H9 (cell line): ENCODE data around the gene RNLS. TPM values are rescaled to one million over a fixed set of nuclear protein-coding genes. Genes with fewer than 3 reads are reported as not detected.

ENCODE experiments used
- DNase-seq: peaks from one replicate; pipeline ENCODE4 v3.0.0-alpha.2; 2017
- H2AFZ ChIP-seq: one replicate; pipeline ENCODE4 v1.6.1; 2013; ENCODE audit warnings: mild to moderate bottlenecking, low read length, control low read depth, moderate library complexity
- H2AK5ac ChIP-seq: 2 replicates; pipeline ENCODE4 v1.6.1; 2013; ENCODE audit warnings: low read length, control low read depth, mixed read lengths; ENCODE audit not compliant: insufficient read length
- H2BK120ac ChIP-seq: one replicate; pipeline ENCODE4 v1.6.1; 2013; ENCODE audit warnings: low read depth, mild to moderate bottlenecking, low read length, control low read depth, inconsistent platforms; ENCODE audit not compliant: poor library complexity, severe bottlenecking
- H2BK12ac ChIP-seq: 2 replicates; pipeline ENCODE4 v1.6.1; 2013; ENCODE audit warnings: low read length, control low read depth, mixed read lengths, low read depth; ENCODE audit not compliant: insufficient read length
- H2BK15ac ChIP-seq: 2 replicates; pipeline ENCODE4 v1.6.1; 2013; ENCODE audit warnings: low read depth, low read length, control low read depth
- H2BK20ac ChIP-seq: one replicate; pipeline ENCODE4 v1.6.1; 2013; ENCODE audit warnings: low read depth, mild to moderate bottlenecking, low read length, control low read depth, inconsistent platforms; ENCODE audit not compliant: poor library complexity, severe bottlenecking
- H2BK5ac ChIP-seq: 2 replicates; pipeline ENCODE4 v1.6.1; 2013; ENCODE audit warnings: low read length, control low read depth, mixed read lengths; ENCODE audit not compliant: insufficient read length
- H3K14ac ChIP-seq: 2 replicates; pipeline ENCODE4 v1.6.1; 2013; ENCODE audit warnings: low read length, control low read depth; ENCODE audit not compliant: insufficient read depth
- H3K18ac ChIP-seq: 2 replicates; pipeline ENCODE4 v1.6.1; 2013; ENCODE audit warnings: low read depth, mild to moderate bottlenecking, mixed read lengths, low read length, control low read depth; ENCODE audit not compliant: insufficient read length
- H3K23ac ChIP-seq: 2 replicates; pipeline ENCODE4 v1.6.1; 2013; ENCODE audit warnings: low read length, control low read depth, mixed read lengths, low read depth; ENCODE audit not compliant: insufficient read length
- H3K23me2 ChIP-seq: 2 replicates; pipeline ENCODE4 v1.6.1; 2013; ENCODE audit warnings: low read depth, mild to moderate bottlenecking, mixed read lengths, low read length, control low read depth; ENCODE audit not compliant: insufficient read length, poor library complexity, severe bottlenecking
- H3K27ac ChIP-seq: 2 replicates; pipeline ENCODE4 v1.5.1; 2013; ENCODE audit warnings: low read length, control low read depth, mixed read lengths, low read depth; ENCODE audit not compliant: insufficient read length
- H3K27me3 ChIP-seq: 2 replicates; pipeline ENCODE4 v1.6.1; 2013; ENCODE audit warnings: low read length, control low read depth, inconsistent platforms; ENCODE audit not compliant: insufficient read depth
- H3K4ac ChIP-seq: 2 replicates; pipeline ENCODE4 v1.6.1; 2013; ENCODE audit warnings: low read depth, mild to moderate bottlenecking, control low read depth, inconsistent platforms, low read length, moderate library complexity
- H3K4me1 ChIP-seq: 2 replicates; pipeline ENCODE4 v1.6.1; 2013; ENCODE audit warnings: low read length, control low read depth, inconsistent platforms; ENCODE audit not compliant: insufficient read depth
- H3K4me2 ChIP-seq: 2 replicates; pipeline ENCODE4 v1.6.1; 2013; ENCODE audit warnings: low read length, control low read depth, mixed read lengths; ENCODE audit not compliant: insufficient read length, insufficient read depth
- H3K56ac ChIP-seq: 2 replicates; pipeline ENCODE4 v1.6.1; 2013; ENCODE audit warnings: low read depth, mild to moderate bottlenecking, mixed read lengths, low read length, control low read depth; ENCODE audit not compliant: insufficient read length
- H3K79me1 ChIP-seq: 2 replicates; pipeline ENCODE4 v1.6.1; 2013; ENCODE audit warnings: low read depth, mild to moderate bottlenecking, moderate library complexity, low read length, control low read depth, inconsistent platforms; ENCODE audit not compliant: insufficient read depth, poor library complexity, severe bottlenecking
- H3K79me2 ChIP-seq: 2 replicates; pipeline ENCODE4 v1.6.1; 2013; ENCODE audit warnings: low read length, control low read depth, inconsistent platforms; ENCODE audit not compliant: insufficient read depth
- H3K9ac ChIP-seq: 2 replicates; pipeline ENCODE4 v1.6.1; 2013; ENCODE audit warnings: low read length, control low read depth, mixed read lengths; ENCODE audit not compliant: insufficient read length; ENCODE audit errors: extremely low read depth
- H3K9me3 ChIP-seq: one replicate; pipeline ENCODE4 v1.6.1; 2013; ENCODE audit warnings: low read depth, low read length, inconsistent platforms; ENCODE audit not compliant: control insufficient read depth
- H3T11ph ChIP-seq: one replicate; pipeline ENCODE4 v1.6.1; 2013; ENCODE audit warnings: mild to moderate bottlenecking, low read length, control low read depth, inconsistent platforms
- H4K20me1 ChIP-seq: one replicate; pipeline ENCODE4 v1.6.1; 2013; ENCODE audit not compliant: control insufficient read depth, insufficient read length, insufficient read depth
- H4K5ac ChIP-seq: 2 replicates; pipeline ENCODE4 v1.6.1; 2013; ENCODE audit warnings: low read depth, mild to moderate bottlenecking, mixed read lengths, low read length, control low read depth; ENCODE audit not compliant: insufficient read length
- H4K8ac ChIP-seq: replicated peaks from 2 replicates; pipeline ENCODE4 v1.6.1; 2013; ENCODE audit warnings: low read length, control low read depth, mixed read lengths, low read depth; ENCODE audit not compliant: insufficient read length
- H4K91ac ChIP-seq: 2 replicates; pipeline ENCODE4 v1.6.1; 2013; ENCODE audit warnings: low read depth, mild to moderate bottlenecking, moderate library complexity, mixed read lengths, low read length, control low read depth; ENCODE audit not compliant: insufficient read length
- H3K27ac Mint-ChIP-seq, 3 experiments: 2 replicates in 2 of 3; 3 replicates in 1 of 3; pipeline ENCODE4 v1.8.0; 2020 to 2021; ENCODE audit warnings: mixed read lengths in 3 of 3, mild to moderate bottlenecking in 1 of 3, moderate library complexity in 1 of 3
- H3K27me3 Mint-ChIP-seq: 2 replicates; pipeline ENCODE4 v1.8.0; 2021; ENCODE audit warnings: low read depth, mild to moderate bottlenecking, moderate library complexity, mixed read lengths
- H3K36me3 Mint-ChIP-seq, 3 experiments: 2 replicates in 2 of 3; 3 replicates in 1 of 3; pipeline ENCODE4 v1.8.0; 2020 to 2021; ENCODE audit warnings: low read depth in 3 of 3, mixed read lengths in 3 of 3; ENCODE audit not compliant: insufficient read depth in 1 of 3
- H3K4me1 Mint-ChIP-seq, 2 experiments: 2 replicates each; pipeline ENCODE4 v1.8.0; 2020; ENCODE audit warnings: mixed read lengths in 2 of 2
- H3K4me3 Mint-ChIP-seq, 2 experiments: 2 replicates in 1 of 2; 3 replicates in 1 of 2; pipeline ENCODE4 v1.8.0; 2020 to 2021; ENCODE audit warnings: mild to moderate bottlenecking in 2 of 2, mixed read lengths in 2 of 2, moderate library complexity in 1 of 2
- H3K9me3 Mint-ChIP-seq, 2 experiments: 2 replicates in 1 of 2; 3 replicates in 1 of 2; pipeline ENCODE4 v1.8.0; 2020; ENCODE audit warnings: mild to moderate bottlenecking in 2 of 2, mixed read lengths in 2 of 2, moderate library complexity in 1 of 2
- WGBS: extraction: QIAGEN DNeasy Blood & Tissue Kit; methylation state at CpG from one replicate; pipeline ENCODE4 v1.1.7; 2013; ENCODE audit warnings: missing lambda C conversion rate, low lambda C conversion rate, mixed read lengths; ENCODE audit not compliant: insufficient read length; ENCODE audit errors: extremely low coverage; 5-methylcytosine and 5-hydroxymethylcytosine counted together
- total RNA-seq: library from RNA; stranded (reverse); gene quantifications from 2 replicates; pipeline ENCODE4 v1.2.1, GENCODE V29; 2021
- TF ChIP-seq, protein P1 (sequence below): fragments of 200-600 bp; sonication (generic); conservative IDR thresholded peaks from 3 replicates; pipeline ENCODE4 v1.8.0; 2021; ENCODE audit warnings: antibody characterized with exemption, mild to moderate bottlenecking

Gene RNLS
- total RNA-seq, 1 experiment from 2014 or later = 7.5 TPM

DNA sequence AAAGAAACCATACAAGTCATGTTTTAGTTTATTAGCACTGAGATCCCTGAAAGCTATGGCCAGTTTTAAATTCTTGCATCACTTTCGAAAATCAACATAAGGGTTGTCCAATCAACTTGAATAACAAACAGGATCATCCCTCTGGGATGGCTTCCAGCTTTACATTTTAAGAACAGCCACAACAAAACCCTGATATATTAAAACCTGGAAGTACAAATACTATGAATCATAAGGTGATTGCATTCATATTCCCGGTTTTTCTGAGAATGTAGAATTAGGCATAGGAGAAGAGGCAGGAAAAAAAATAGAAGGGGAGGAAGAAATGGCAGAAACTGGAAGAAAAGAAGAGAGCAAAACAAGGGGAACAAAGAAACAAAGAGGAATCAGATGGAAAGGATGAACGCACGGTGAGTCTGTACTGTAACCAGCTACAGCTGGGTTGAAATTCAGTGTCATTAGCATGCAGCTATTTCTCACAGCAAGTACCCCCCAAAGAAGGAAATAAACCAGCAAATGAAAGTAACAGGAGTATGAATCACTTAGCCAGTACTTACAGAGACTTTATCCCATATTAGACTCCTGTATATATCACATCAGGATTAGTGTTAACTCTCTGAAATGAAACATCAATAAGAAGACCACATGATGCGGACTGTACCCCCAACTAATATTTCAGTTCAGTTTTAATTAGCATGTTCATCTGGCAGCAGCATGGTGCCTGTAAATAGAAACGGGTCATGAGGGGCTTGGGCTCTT, 301.3 kb downstream of the RNLS start:
- Histone ChIP-seq H2AFZ (no peak overlapping the region), H3K27ac (no peak overlapping the region)

More for the DNA sequence above, 301.3 kb downstream of the RNLS start:
- no peak overlapping the region for H3K56ac ChIP-seq
- no peak overlapping the region for H4K5ac ChIP-seq
- H2BK12ac ChIP-seq = no peak overlapping the region
- H3K4me1 ChIP-seq = no peaks in the 10 kb centered on the region; the same call in 1 of the 2 replicates
- H4K91ac ChIP-seq = no peak overlapping the region
- H3K18ac ChIP-seq = no peak overlapping the region
- H3K79me2 ChIP-seq = no peaks in the 10 kb centered on the region
- no peaks in the 10 kb centered on the region for H3K79me1 ChIP-seq
- H2BK120ac ChIP-seq = no peak overlapping the region
- H3K9me3 Mint-ChIP-seq = no peaks in the 10 kb centered on the region
- no peak overlapping the region for H3K4me2 ChIP-seq
- no peaks in the 10 kb centered on the region for H3K23me2 ChIP-seq
- H4K8ac ChIP-seq = no peak overlapping the region
- TF ChIP-seq, protein P1, sequence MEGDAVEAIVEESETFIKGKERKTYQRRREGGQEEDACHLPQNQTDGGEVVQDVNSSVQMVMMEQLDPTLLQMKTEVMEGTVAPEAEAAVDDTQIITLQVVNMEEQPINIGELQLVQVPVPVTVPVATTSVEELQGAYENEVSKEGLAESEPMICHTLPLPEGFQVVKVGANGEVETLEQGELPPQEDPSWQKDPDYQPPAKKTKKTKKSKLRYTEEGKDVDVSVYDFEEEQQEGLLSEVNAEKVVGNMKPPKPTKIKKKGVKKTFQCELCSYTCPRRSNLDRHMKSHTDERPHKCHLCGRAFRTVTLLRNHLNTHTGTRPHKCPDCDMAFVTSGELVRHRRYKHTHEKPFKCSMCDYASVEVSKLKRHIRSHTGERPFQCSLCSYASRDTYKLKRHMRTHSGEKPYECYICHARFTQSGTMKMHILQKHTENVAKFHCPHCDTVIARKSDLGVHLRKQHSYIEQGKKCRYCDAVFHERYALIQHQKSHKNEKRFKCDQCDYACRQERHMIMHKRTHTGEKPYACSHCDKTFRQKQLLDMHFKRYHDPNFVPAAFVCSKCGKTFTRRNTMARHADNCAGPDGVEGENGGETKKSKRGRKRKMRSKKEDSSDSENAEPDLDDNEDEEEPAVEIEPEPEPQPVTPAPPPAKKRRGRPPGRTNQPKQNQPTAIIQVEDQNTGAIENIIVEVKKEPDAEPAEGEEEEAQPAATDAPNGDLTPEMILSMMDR = no peak
- H3K4me1 Mint-ChIP-seq = peaks cover 14 to 25% of the 10 kb centered on the region in 2 experiments
- H3K23ac ChIP-seq = no peak overlapping the region
- H3K27me3 ChIP-seq = no peaks in the 10 kb centered on the region
- no peak for DNase-seq
- no peak overlapping the region for H3K4ac ChIP-seq
- H2BK15ac ChIP-seq = no peak overlapping the region
- H3K27ac Mint-ChIP-seq = peak overlapping the region in 1 of 3 experiments; percentile 7; a peak in 3 of 7 replicates
- H2BK20ac ChIP-seq = no peak overlapping the region
- H4K20me1 ChIP-seq = no peaks in the 10 kb centered on the region
- no peak overlapping the region for H2AK5ac ChIP-seq
- no peak overlapping the region for H3K14ac ChIP-seq
- H3K9me3 ChIP-seq = no peaks in the 10 kb centered on the region
- no peaks in the 10 kb centered on the region for H3K27me3 Mint-ChIP-seq
- no peak overlapping the region for H3T11ph ChIP-seq
- H3K36me3 Mint-ChIP-seq = no peaks in the 10 kb centered on the region
- H3K4me3 Mint-ChIP-seq = no peak overlapping the region
- no CpG with 5 or more reads among the region's 6 CpGs for WGBS
- no peak overlapping the region for H2BK5ac ChIP-seq
- H3K9ac ChIP-seq = no peak overlapping the region
